Effector memory CD8-positive, alpha-beta T cell (primary cell): ENCODE results near the gene CD2AP.

ENCODE experiments used
- ATAC-seq: fragments of 150-1000 bp; cut with Tn5 transposase; replicated peaks from 2 replicates; pipeline ENCODE4 v1.10.0; 2021; ENCODE audit warnings: mild to moderate bottlenecking, moderate library complexity
- DNase-seq, 3 experiments: peaks; one replicate each; pipeline ENCODE4 v3.0.0; 2021
- H3K27ac Mint-ChIP-seq, 2 donors: one replicate each; pipeline ENCODE4 v1.8.0; 2022; ENCODE audit warnings: mild to moderate bottlenecking in 2 of 2, mixed read lengths in 2 of 2, moderate library complexity in 2 of 2
- H3K27me3 Mint-ChIP-seq, 2 donors: one replicate each; pipeline ENCODE4 v1.8.0; 2022; ENCODE audit warnings: mixed read lengths in 2 of 2
- H3K36me3 Mint-ChIP-seq: one replicate; pipeline ENCODE4 v1.8.0; 2022; ENCODE audit warnings: mild to moderate bottlenecking, moderate library complexity, mixed read lengths; ENCODE audit not compliant: insufficient read depth
- H3K4me1 Mint-ChIP-seq, 2 donors: one replicate each; pipeline ENCODE4 v1.8.0; 2022; ENCODE audit warnings: low read depth in 2 of 2, mixed read lengths in 2 of 2
- H3K4me3 Mint-ChIP-seq, 2 donors: one replicate each; pipeline ENCODE4 v1.8.0; 2022; ENCODE audit warnings: mild to moderate bottlenecking in 2 of 2, mixed read lengths in 2 of 2, moderate library complexity in 2 of 2
- H3K9me3 Mint-ChIP-seq, 2 donors: one replicate each; pipeline ENCODE4 v1.8.0; 2022; ENCODE audit warnings: mixed read lengths in 2 of 2

CD2AP gene

GRCh38 chr6:47653706-47654105 is 176.1 kb downstream of the CD2AP start:
- no peak overlapping the region for H3K27ac Mint-ChIP-seq
- ATAC-seq (no peak), DNase-seq (no peak)

GRCh38 chr6:47654255-47654654 is 176.7 kb downstream of the CD2AP start:
- Mint-ChIP-seq H3K27ac (no peak overlapping the region), H3K36me3 (no peaks in the 10 kb centered on the region), H3K4me1 (peaks cover 0 to 2% of the 10 kb centered on the region in 2 donors), H3K9me3 (no peaks in the 10 kb centered on the region), H3K27me3 (no peaks in the 10 kb centered on the region), H3K4me3 (no peak overlapping the region)
- ATAC-seq (no peak), DNase-seq (no peak)

More at GRCh38 chr6:47653706-47654105, 176.1 kb downstream of the CD2AP start:
- Mint-ChIP-seq H3K4me1 (peaks cover 0 to 2% of the 10 kb centered on the region in 2 donors), H3K4me3 (no peak overlapping the region), H3K27me3 (no peaks in the 10 kb centered on the region), H3K9me3 (no peaks in the 10 kb centered on the region), H3K36me3 (no peaks in the 10 kb centered on the region)

- DNase-seq, result peak in 1 of 3 experiments; percentile 6
- no peak overlapping the region for H3K27ac Mint-ChIP-seq
- no peak overlapping the region for H3K4me3 Mint-ChIP-seq
- H3K9me3 Mint-ChIP-seq, result no peaks in the 10 kb centered on the region
- H3K36me3 Mint-ChIP-seq, result no peaks in the 10 kb centered on the region
- ATAC-seq, result peak; percentile 40
- H3K4me1 Mint-ChIP-seq, result peaks cover 0 to 2% of the 10 kb centered on the region in 2 donors
- H3K27me3 Mint-ChIP-seq, result peaks cover 6 to 11% of the 10 kb centered on the region in 2 donors
Observed at GRCh38 chr6:47655719-47656595, 178.4 kb downstream of the CD2AP start.

- no peak overlapping the region for H3K4me3 Mint-ChIP-seq
- H3K27ac Mint-ChIP-seq, result no peak overlapping the region
- no peaks in the 10 kb centered on the region for H3K4me1 Mint-ChIP-seq
- H3K9me3 Mint-ChIP-seq, result no peaks in the 10 kb centered on the region
- no peaks in the 10 kb centered on the region for H3K36me3 Mint-ChIP-seq
- no peak for ATAC-seq
- H3K27me3 Mint-ChIP-seq, result peaks cover 16 to 33% of the 10 kb centered on the region in 2 donors
- no peak for DNase-seq
Observed at GRCh38 chr6:47661960-47662359, 184.4 kb downstream of the CD2AP start.

GRCh38 chr6:47663462-47664216 is 186.1 kb downstream of the CD2AP start:
- Mint-ChIP-seq H3K27me3 (peaks cover 24 to 46% of the 10 kb centered on the region in 2 donors), H3K9me3 (no peaks in the 10 kb centered on the region), H3K27ac (no peak overlapping the region), H3K4me3 (no peak overlapping the region), H3K4me1 (no peaks in the 10 kb centered on the region), H3K36me3 (no peaks in the 10 kb centered on the region)
- DNase-seq (no peak), ATAC-seq (no peak)

GRCh38 chr6:47665112-47665511 is 187.5 kb downstream of the CD2AP start:
- no peak overlapping the region for H3K4me3 Mint-ChIP-seq
- ATAC-seq (no peak), DNase-seq (no peak)
- H3K36me3 Mint-ChIP-seq, result no peaks in the 10 kb centered on the region
- H3K9me3 Mint-ChIP-seq, result no peaks in the 10 kb centered on the region
- no peaks in the 10 kb centered on the region for H3K4me1 Mint-ChIP-seq
- H3K27ac Mint-ChIP-seq, result no peak overlapping the region
- peaks cover 39 to 58% of the 10 kb centered on the region in 2 donors for H3K27me3 Mint-ChIP-seq

- no peaks in the 10 kb centered on the region for H3K36me3 Mint-ChIP-seq
- H3K27me3 Mint-ChIP-seq, result peaks cover 50 to 64% of the 10 kb centered on the region in 2 donors
- no peaks in the 10 kb centered on the region for H3K4me1 Mint-ChIP-seq
Observed at GRCh38 chr6:47669684-47670513, 192.3 kb downstream of the CD2AP start.

GRCh38 chr6:47670851-47671250 is 193.3 kb downstream of the CD2AP start:
- ATAC-seq, result no peak
- Mint-ChIP-seq H3K27ac (no peak overlapping the region), H3K4me3 (no peak overlapping the region), H3K36me3 (no peaks in the 10 kb centered on the region), H3K27me3 (peaks cover 57 to 66% of the 10 kb centered on the region in 2 donors), H3K4me1 (no peaks in the 10 kb centered on the region), H3K9me3 (no peaks in the 10 kb centered on the region)
- no peak for DNase-seq

More at GRCh38 chr6:47669684-47670513, 192.3 kb downstream of the CD2AP start:
- no peak overlapping the region for H3K4me3 Mint-ChIP-seq
- H3K27ac Mint-ChIP-seq, result no peak overlapping the region
- DNase-seq (no peak), ATAC-seq (no peak)
- no peaks in the 10 kb centered on the region for H3K9me3 Mint-ChIP-seq

GRCh38 chr6:47671777-47672176 is 194.2 kb downstream of the CD2AP start:
- no peak for ATAC-seq
- no peak for DNase-seq
- peaks cover 49 to 58% of the 10 kb centered on the region in 2 donors for H3K27me3 Mint-ChIP-seq
- no peaks in the 10 kb centered on the region for H3K4me1 Mint-ChIP-seq
- no peaks in the 10 kb centered on the region for H3K9me3 Mint-ChIP-seq
- no peak overlapping the region for H3K27ac Mint-ChIP-seq
- no peaks in the 10 kb centered on the region for H3K36me3 Mint-ChIP-seq
- H3K4me3 Mint-ChIP-seq, result no peak overlapping the region

- Mint-ChIP-seq H3K4me3 (no peak overlapping the region), H3K36me3 (no peaks in the 10 kb centered on the region), H3K4me1 (no peaks in the 10 kb centered on the region), H3K9me3 (no peaks in the 10 kb centered on the region), H3K27me3 (peaks cover 45 to 61% of the 10 kb centered on the region in 2 donors), H3K27ac (no peak overlapping the region)
- ATAC-seq (no peak), DNase-seq (no peak)
Observed at GRCh38 chr6:47672816-47673215, 195.2 kb downstream of the CD2AP start.

- peaks cover 39 to 61% of the 10 kb centered on the region in 2 donors for H3K27me3 Mint-ChIP-seq
- no peaks in the 10 kb centered on the region for H3K36me3 Mint-ChIP-seq
- ATAC-seq (no peak), DNase-seq (no peak)
- H3K27ac Mint-ChIP-seq, result no peak overlapping the region
- H3K4me1 Mint-ChIP-seq, result no peaks in the 10 kb centered on the region
- H3K9me3 Mint-ChIP-seq, result no peaks in the 10 kb centered on the region
- H3K4me3 Mint-ChIP-seq, result no peak overlapping the region
Observed at GRCh38 chr6:47674673-47675072, 197.1 kb downstream of the CD2AP start.
